H1 (cell line): Measurements from ENCODE around the gene PDGFB. TPM values are rescaled to one million over a fixed set of nuclear protein-coding genes. Genes with fewer than 3 reads are reported as not detected.

Experiments used
- CTCF ChIA-PET: fragments of 300-600 bp; sonication (Branson Sonifier 250); formaldehyde crosslinking; loops from one replicate; lab custom pipeline; 2021; ENCODE audit not compliant: partially characterized antibody; lab: Charles Lee
- POLR2A ChIA-PET: fragments of 300-600 bp; sonication (Branson Sonifier 250); formaldehyde crosslinking; loops from one replicate; lab custom pipeline; 2021; ENCODE audit warnings: inconsistent platforms; ENCODE audit not compliant: partially characterized antibody; lab: Charles Lee
- DNase-seq, 2 experiments: peaks; one replicate each; pipeline versions ENCODE4 v3.0.0 to v3.0.0-alpha.2; 2010 to 2022; ENCODE audit warnings: low spot score in 2 of 2, low read depth in 1 of 2, mixed read lengths in 1 of 2
- FAIRE-seq: peaks from 2 replicates; lab custom pipeline; 2011; peaks lifted over from hg19 to GRCh38; lab: Jason Lieb, UNC
- H2AFZ ChIP-seq: 2 replicates; pipeline ENCODE4 v1.8.1; 2012; ENCODE audit warnings: low read length, inconsistent platforms
- H2AK5ac ChIP-seq: 2 replicates; pipeline ENCODE4 v1.6.1; 2013; ENCODE audit warnings: low read depth, low read length
- H2BK120ac ChIP-seq: replicated peaks from 2 replicates; pipeline ENCODE3; 2013; ENCODE audit warnings: low read depth, low read length, inconsistent platforms
- H2BK12ac ChIP-seq: 2 replicates; pipeline ENCODE4 v1.6.1; 2013; ENCODE audit warnings: low read depth, low read length
- H2BK15ac ChIP-seq: 2 replicates; pipeline ENCODE4 v1.6.1; 2013; ENCODE audit warnings: low read length
- H2BK20ac ChIP-seq: 2 replicates; pipeline ENCODE4 v1.6.1; 2013; ENCODE audit warnings: low read length
- H2BK5ac ChIP-seq: 2 replicates; pipeline ENCODE4 v1.6.1; 2013; ENCODE audit warnings: low read depth, low read length
- H3K14ac ChIP-seq: 2 replicates; pipeline ENCODE4 v1.6.1; 2013; ENCODE audit warnings: inconsistent platforms; ENCODE audit not compliant: insufficient read length
- H3K18ac ChIP-seq: 2 replicates; pipeline ENCODE4 v1.6.1; 2013; ENCODE audit warnings: low read length; ENCODE audit errors: extremely low read depth
- H3K23ac ChIP-seq: 2 replicates; pipeline ENCODE4 v1.6.1; 2013; ENCODE audit warnings: inconsistent platforms; ENCODE audit not compliant: insufficient read length
- H3K23me2 ChIP-seq: 2 replicates; pipeline ENCODE4 v1.6.1; 2013; ENCODE audit warnings: low read depth, low read length
- H3K27ac ChIP-seq: 2 replicates; pipeline ENCODE4 v1.6.1; 2011; ENCODE audit warnings: low read depth, low read length, inconsistent platforms
- H3K27me3 ChIP-seq, 4 experiments: replicated peaks in 1 of 4; 1 replicate in 1 of 4; 2 replicates in 3 of 4; pipeline versions ENCODE4 v1.6.1 to v1.8.1; 2011 to 2013; ENCODE audit warnings: low read length in 3 of 4, mild to moderate bottlenecking in 3 of 4, inconsistent platforms in 2 of 4, mixed read lengths in 2 of 4, moderate library complexity in 1 of 4; ENCODE audit not compliant: control insufficient read depth in 3 of 4, insufficient read depth in 3 of 4; ENCODE audit errors: extremely low read depth in 1 of 4
- H3K36me3 ChIP-seq, 4 experiments: 2 replicates each; pipeline versions ENCODE4 v1.6.1 to v1.8.1; 2011 to 2013; ENCODE audit warnings: mild to moderate bottlenecking in 4 of 4, low read length in 3 of 4, moderate library complexity in 2 of 4, control low read depth in 1 of 4, inconsistent platforms in 1 of 4; ENCODE audit not compliant: insufficient read depth in 4 of 4, control insufficient read depth in 2 of 4
- H3K4ac ChIP-seq: replicated peaks from 2 replicates; pipeline ENCODE3; 2013; ENCODE audit warnings: low read length, low read depth, mixed read lengths, inconsistent platforms; ENCODE audit not compliant: insufficient read length
- H3K4me1 ChIP-seq, 4 experiments: replicated peaks in 1 of 4; 1 replicate in 1 of 4; 2 replicates in 3 of 4; pipeline versions ENCODE4 v1.6.1 to v1.8.1; 2011 to 2013; ENCODE audit warnings: low read length in 3 of 4, inconsistent platforms in 2 of 4, mixed read lengths in 1 of 4; ENCODE audit not compliant: insufficient read depth in 4 of 4, control insufficient read depth in 3 of 4
- H3K4me2 ChIP-seq, 2 experiments: 2 replicates each; pipeline versions ENCODE4 v1.6.1 to v1.8.1; 2011 to 2013; ENCODE audit warnings: low read depth in 2 of 2, low read length in 2 of 2, control low read depth in 1 of 2, inconsistent platforms in 1 of 2, mild to moderate bottlenecking in 1 of 2; ENCODE audit not compliant: insufficient read depth in 1 of 2
- H3K4me3 ChIP-seq, 4 experiments: fragments of 200-600, 300-600 bp in 1 of 4; sonication (generic), shearing (Covaris generic), sonication (Bioruptor Twin) in 1 of 4; 2 replicates each; pipeline versions ENCODE4 v1.5.1 to v1.8.1; 2011 to 2016; ENCODE audit warnings: low read length in 4 of 4, low read depth in 3 of 4, control low read depth in 2 of 4, inconsistent platforms in 2 of 4, mild to moderate bottlenecking in 2 of 4, mixed read lengths in 1 of 4, moderate library complexity in 1 of 4; ENCODE audit not compliant: insufficient read depth in 2 of 4; ENCODE audit errors: extremely low read depth in 1 of 4
- H3K56ac ChIP-seq: replicated peaks from 2 replicates; pipeline ENCODE3; 2013; ENCODE audit warnings: low read depth, mild to moderate bottlenecking, mixed read lengths, low read length, inconsistent platforms; ENCODE audit not compliant: insufficient read length
- H3K79me1 ChIP-seq: 2 replicates; pipeline ENCODE4 v1.6.1; 2013; ENCODE audit warnings: low read depth, low read length, control low read depth
- H3K79me2 ChIP-seq, 2 experiments: 2 replicates each; pipeline versions ENCODE4 v1.6.1 to v1.8.1; 2012 to 2013; ENCODE audit warnings: low read length in 2 of 2, mild to moderate bottlenecking in 2 of 2, inconsistent platforms in 1 of 2; ENCODE audit not compliant: insufficient read depth in 2 of 2, control insufficient read depth in 1 of 2
- H3K9ac ChIP-seq, 4 experiments: replicated peaks in 1 of 4; 1 replicate in 1 of 4; 2 replicates in 3 of 4; pipeline versions ENCODE4 v1.6.1 to v1.8.1; 2011 to 2013; ENCODE audit warnings: low read depth in 3 of 4, low read length in 3 of 4, control low read depth in 2 of 4, mild to moderate bottlenecking in 2 of 4, moderate library complexity in 2 of 4, inconsistent platforms in 1 of 4; ENCODE audit errors: extremely low read depth in 1 of 4
- H3K9me3 ChIP-seq, 2 experiments: 2 replicates each; pipeline versions ENCODE4 v1.6.1 to v1.8.1; 2012 to 2013; ENCODE audit warnings: mild to moderate bottlenecking in 2 of 2, moderate library complexity in 2 of 2, control low read depth in 1 of 2, inconsistent platforms in 1 of 2, low read depth in 1 of 2, low read length in 1 of 2, mixed read lengths in 1 of 2; ENCODE audit not compliant: insufficient read depth in 2 of 2
- H4K20me1 ChIP-seq, 2 experiments: replicated peaks in 1 of 2; 2 replicates each; pipeline versions ENCODE3 to v1.8.1; 2011 to 2013; ENCODE audit warnings: inconsistent platforms in 2 of 2, low read length in 2 of 2, mild to moderate bottlenecking in 1 of 2; ENCODE audit not compliant: insufficient read depth in 2 of 2, control insufficient read depth in 1 of 2
- H4K5ac ChIP-seq: 2 replicates; pipeline ENCODE4 v1.6.1; 2013; ENCODE audit warnings: low read length, low read depth, mixed read lengths, inconsistent platforms; ENCODE audit not compliant: insufficient read length
- H4K8ac ChIP-seq: 2 replicates; pipeline ENCODE4 v1.8.0; 2013; ENCODE audit warnings: mild to moderate bottlenecking, moderate library complexity, low read length, inconsistent platforms; ENCODE audit not compliant: insufficient read depth; ENCODE audit errors: extremely low read depth
- H4K91ac ChIP-seq: replicated peaks from 2 replicates; pipeline ENCODE3; 2013; ENCODE audit warnings: low read length, mixed read lengths, inconsistent platforms; ENCODE audit not compliant: insufficient read length
- JUND ChIP-seq: IDR thresholded peaks from 2 replicates; pipeline ENCODE4 v1.6.1; 2011; ENCODE audit warnings: mild to moderate bottlenecking, improper control_type of control experiment, low read length
- KDM1A ChIP-seq: fragments of 200-600, 300-600 bp; sonication (generic); IDR thresholded peaks from 2 replicates; pipeline ENCODE4 v1.7.1; 2016; ENCODE audit warnings: mild to moderate bottlenecking, low read length, borderline replicate concordance
- WGBS, 2 experiments: shearing (Covaris generic) in 1 of 2; methylation state at CpG; one replicate each; pipeline versions ENCODE4 v1.1.6 to v1.1.7; 2013 to 2015; ENCODE audit warnings: low lambda C conversion rate in 2 of 2, mixed read lengths in 2 of 2, inconsistent platforms in 1 of 2, low coverage in 1 of 2, missing lambda C conversion rate in 1 of 2; ENCODE audit not compliant: insufficient replicate concordance in 2 of 2, insufficient coverage in 1 of 2, insufficient read length in 1 of 2; ENCODE audit errors: extremely low coverage in 1 of 2, missing lambda C conversion rate in 1 of 2; 5-methylcytosine and 5-hydroxymethylcytosine counted together
- polyA plus RNA-seq, 7 experiments: library from polyadenylated mRNA; depleted of rRNA in 3 of 7; stranded (reverse) in 5 of 7; unstranded in 2 of 7; fragments of >200 nt in 5 of 7; fragments of 200-250 nt in 2 of 7; gene quantifications; 1 replicate in 5 of 7; 2 replicates in 1 of 7; 4 replicates in 1 of 7; pipeline versions ENCODE4 v1.2.1 to v1.2.3, GENCODE V29; 2011 to 2013; ENCODE audit warnings: missing spikeins in 2 of 7, mixed read lengths in 2 of 7
- total RNA-seq: library from RNA; stranded (reverse); fragmentation: NEBNext Ultra II Directional; extraction: Animal tissue kit (Norgen Biotek cat#: 25700); gene quantifications from 2 replicates; pipeline ENCODE4 v1.2.1, GENCODE V29; 2021

The PDGFB gene
- total and polyA plus RNA-seq, 2 of the 8 experiments (the other 6 are each of a cell fraction or from before 2014, with no cell fraction given) = 3.9 to 8.5 TPM

DNA sequence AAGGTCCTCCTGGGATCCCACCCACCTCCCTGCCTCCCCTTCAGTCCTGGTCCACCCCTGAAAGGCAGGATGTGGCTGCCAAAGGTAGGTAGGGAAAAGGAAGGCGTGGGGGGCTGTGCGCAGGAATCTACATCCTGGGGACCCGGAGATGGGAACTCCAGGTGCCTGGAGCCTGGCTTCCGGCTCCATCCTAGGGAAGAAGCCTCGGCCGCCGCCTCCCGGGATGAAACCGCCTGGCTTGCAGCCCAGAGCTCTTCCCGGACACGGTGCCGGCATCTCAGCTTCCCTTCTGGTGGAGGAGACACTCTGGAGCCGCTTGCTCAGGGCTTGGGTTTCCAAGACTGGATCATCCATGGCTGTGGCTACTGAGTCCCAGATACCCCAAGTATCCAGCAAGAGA is 33.3 kb upstream of the PDGFB start:
- Histone ChIP-seq H3K9me3 (peaks cover 3 to 7% of the 10 kb centered on the region in 2 experiments; a peak in 2 of 4 replicates), H4K20me1 (no peaks in the 10 kb centered on the region), H3K4ac (no peak overlapping the region), H4K91ac (peak overlapping the region; percentile 42), H3K36me3 (no peaks in the 10 kb centered on the region), H2BK20ac (peak overlapping the region; percentile 48; the same call in 1 of the 2 replicates), H3K79me2 (no peaks in the 10 kb centered on the region)
- no peak for TF ChIP-seq JUND
- TF ChIP-seq KDM1A = no peak
- TF ChIP-seq, all 59 proteins: peak for 0
- Histone ChIP-seq H3K14ac (no peak overlapping the region), H2AK5ac (0 out of 2 replicates have a peak overlapping the region, but pooled peaks have one; percentile 6), H3K4me1 (peaks cover 0 to 11% (median 7%) of the 10 kb centered on the region in 4 experiments; a peak in 6 of 7 replicates), H2AFZ (no peak overlapping the region), H2BK12ac (peak overlapping the region; percentile 68; the same call in 1 of the 2 replicates), H3K56ac (no peak overlapping the region), H3K9ac (no peak overlapping the region), H3K27ac (no peak overlapping the region), H3K4me2 (no peak overlapping the region), H4K5ac (no peak overlapping the region), H3K4me3 (no peak overlapping the region), H4K8ac (peak overlapping the region; percentile 9; the same call in 1 of the 2 replicates), H3K23ac (no peak overlapping the region), H3K79me1 (no peaks in the 10 kb centered on the region), H2BK120ac (peak overlapping the region; percentile 29), H3K18ac (no peak overlapping the region), H3K27me3 (no peaks in the 10 kb centered on the region), H3K23me2 (no peaks in the 10 kb centered on the region), H2BK15ac (no peak overlapping the region), H2BK5ac (no peak overlapping the region)
- DNase-seq (no peak), FAIRE-seq (no peak)
- ChIA-PET CTCF (interaction anchor here (0.8 to 1.9 kb wide), 5 partner anchors 9 to 114 kb away, joined by 3 to 6 read pairs (median 5); no protein-coding TSS in a partner anchor), POLR2A (interaction anchor here (1.3 to 37.3 kb wide), 4 partner anchors 10 to 39 kb away, joined by 3 to 692 read pairs (median 4); partner anchors contain the start of genes PDGFB and RPL3)
- 92% methylated on average over 13 of the region's 13 CpGs; no CpG with 5 or more reads in 1 of the 2 experiments for WGBS, 2 experiments
